Measurements from ENCODE around the gene NUDT15. TPM values are rescaled to one million over a fixed set of nuclear protein-coding genes. Genes with fewer than 3 reads are reported as not detected.

The NUDT15 gene
- polyA plus RNA-seq, 1 donor from 2014 or later = 23.0 TPM

GRCh38 chr13:48074006-48074405 lies 36.5 kb downstream of the NUDT15 start:
- Histone ChIP-seq H3K9me3 (ENCODE audit: low read length) (peaks cover 8% of the 10 kb centered on the region), H3K9me2 (ENCODE audit: insufficient read depth, low read length) (no peaks in the 10 kb centered on the region), H3K27ac (ENCODE audit: low read length) (no peak overlapping the region), H3K27me3 (ENCODE audit: insufficient read depth, low read depth, low read length) (no peaks in the 10 kb centered on the region), H3K9ac (ENCODE audit: low read length) (no peak overlapping the region), H2AFZ (ENCODE audit: low read depth, low read length) (no peak overlapping the region), H3K4me3 (ENCODE audit: low read length) (no peak overlapping the region), H3K4me2 (ENCODE audit: low read length) (no peak overlapping the region), H4K20me1 (ENCODE audit: insufficient read depth) (no peaks in the 10 kb centered on the region), H3K36me3 (ENCODE audit: insufficient read depth, low read length) (peaks cover 54% of the 10 kb centered on the region), H3K79me2 (replicated peaks; ENCODE audit: insufficient read depth, low read length) (no peaks in the 10 kb centered on the region), H3F3A (ENCODE audit: insufficient read depth, low read length, poor library complexity, severe bottlenecking) (no peaks in the 10 kb centered on the region)
- TF ChIP-seq REST (IDR thresholded peaks at IDR 0.05; ENCODE audit: borderline replicate concordance) (no peak), EZH2 (IDR thresholded peaks at IDR 0.05; ENCODE audit: borderline replicate concordance, insufficient read depth, low read length, poor library complexity, severe bottlenecking) (no peak), TAF1 (IDR thresholded peaks at IDR 0.05; ENCODE audit: low read depth) (no peak), SMC3 (conservative IDR thresholded peaks at IDR 0.05; ENCODE audit: poor library complexity) (no peak), RAD21 (conservative IDR thresholded peaks at IDR 0.05) (no peak), EP300 (conservative IDR thresholded peaks at IDR 0.05; ENCODE audit: poor library complexity, severe bottlenecking) (no peak), MXI1 (conservative IDR thresholded peaks at IDR 0.05; ENCODE audit: poor library complexity, severe bottlenecking) (no peak), POLR2AphosphoS5 (IDR thresholded peaks at IDR 0.05) (no peak)
- TF ChIP-seq, protein P1, sequence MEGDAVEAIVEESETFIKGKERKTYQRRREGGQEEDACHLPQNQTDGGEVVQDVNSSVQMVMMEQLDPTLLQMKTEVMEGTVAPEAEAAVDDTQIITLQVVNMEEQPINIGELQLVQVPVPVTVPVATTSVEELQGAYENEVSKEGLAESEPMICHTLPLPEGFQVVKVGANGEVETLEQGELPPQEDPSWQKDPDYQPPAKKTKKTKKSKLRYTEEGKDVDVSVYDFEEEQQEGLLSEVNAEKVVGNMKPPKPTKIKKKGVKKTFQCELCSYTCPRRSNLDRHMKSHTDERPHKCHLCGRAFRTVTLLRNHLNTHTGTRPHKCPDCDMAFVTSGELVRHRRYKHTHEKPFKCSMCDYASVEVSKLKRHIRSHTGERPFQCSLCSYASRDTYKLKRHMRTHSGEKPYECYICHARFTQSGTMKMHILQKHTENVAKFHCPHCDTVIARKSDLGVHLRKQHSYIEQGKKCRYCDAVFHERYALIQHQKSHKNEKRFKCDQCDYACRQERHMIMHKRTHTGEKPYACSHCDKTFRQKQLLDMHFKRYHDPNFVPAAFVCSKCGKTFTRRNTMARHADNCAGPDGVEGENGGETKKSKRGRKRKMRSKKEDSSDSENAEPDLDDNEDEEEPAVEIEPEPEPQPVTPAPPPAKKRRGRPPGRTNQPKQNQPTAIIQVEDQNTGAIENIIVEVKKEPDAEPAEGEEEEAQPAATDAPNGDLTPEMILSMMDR (IDR thresholded peaks at IDR 0.05; ENCODE audit: poor library complexity, severe bottlenecking) = no peak

DNA sequence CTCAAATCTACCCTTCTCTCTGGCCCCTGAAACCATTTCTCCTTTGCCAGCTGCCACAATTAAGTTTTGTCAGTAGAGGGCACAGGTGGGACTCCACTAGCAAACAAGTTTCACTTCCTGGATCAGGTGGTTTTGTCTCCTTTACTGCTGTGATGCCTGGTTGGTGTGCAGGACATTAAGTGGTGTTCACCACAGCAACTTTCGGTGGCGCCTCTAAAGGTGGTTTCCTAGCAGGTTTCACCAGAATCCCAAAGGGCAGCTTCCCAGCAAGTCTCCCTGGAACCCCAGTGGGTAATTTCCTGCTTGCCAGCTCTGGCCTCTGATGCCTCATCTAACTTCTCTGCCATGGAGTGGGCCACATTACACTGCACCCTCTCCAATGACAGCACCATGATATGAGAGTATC lies 40.7 kb downstream of the NUDT15 start:
- H3F3A ChIP-seq (ENCODE audit: insufficient read depth, low read length, poor library complexity, severe bottlenecking) = no peaks in the 10 kb centered on the region
- TF ChIP-seq MXI1 (conservative IDR thresholded peaks at IDR 0.05; ENCODE audit: poor library complexity, severe bottlenecking) (no peak), REST (IDR thresholded peaks at IDR 0.05; ENCODE audit: borderline replicate concordance) (no peak), SMC3 (conservative IDR thresholded peaks at IDR 0.05; ENCODE audit: poor library complexity) (no peak), EP300 (conservative IDR thresholded peaks at IDR 0.05; ENCODE audit: poor library complexity, severe bottlenecking) (no peak)
- H2AFZ ChIP-seq (ENCODE audit: low read depth, low read length) = no peak overlapping the region
- no peak overlapping the region for H3K9ac ChIP-seq (ENCODE audit: low read length)
- H3K79me2 ChIP-seq (replicated peaks; ENCODE audit: insufficient read depth, low read length) = no peaks in the 10 kb centered on the region
- peaks cover 34% of the 10 kb centered on the region for H3K36me3 ChIP-seq (ENCODE audit: insufficient read depth, low read length)
- H3K27ac ChIP-seq (ENCODE audit: low read length) = no peak overlapping the region
- no peak overlapping the region for H3K4me2 ChIP-seq (ENCODE audit: low read length)
- H3K4me3 ChIP-seq (ENCODE audit: low read length) = no peak overlapping the region
- no peaks in the 10 kb centered on the region for H3K9me3 ChIP-seq (ENCODE audit: low read length)
- no peaks in the 10 kb centered on the region for H3K9me2 ChIP-seq (ENCODE audit: insufficient read depth, low read length)
- H4K20me1 ChIP-seq (ENCODE audit: insufficient read depth) = no peaks in the 10 kb centered on the region
- H3K27me3 ChIP-seq (ENCODE audit: insufficient read depth, low read depth, low read length) = no peaks in the 10 kb centered on the region
